ENCODE data around the gene ST13. TPM values are rescaled to one million over a fixed set of nuclear protein-coding genes. Genes with fewer than 3 reads are reported as not detected.

The ST13 gene
- total RNA-seq, 1 experiment from 2014 or later, result 200 TPM

DNA sequence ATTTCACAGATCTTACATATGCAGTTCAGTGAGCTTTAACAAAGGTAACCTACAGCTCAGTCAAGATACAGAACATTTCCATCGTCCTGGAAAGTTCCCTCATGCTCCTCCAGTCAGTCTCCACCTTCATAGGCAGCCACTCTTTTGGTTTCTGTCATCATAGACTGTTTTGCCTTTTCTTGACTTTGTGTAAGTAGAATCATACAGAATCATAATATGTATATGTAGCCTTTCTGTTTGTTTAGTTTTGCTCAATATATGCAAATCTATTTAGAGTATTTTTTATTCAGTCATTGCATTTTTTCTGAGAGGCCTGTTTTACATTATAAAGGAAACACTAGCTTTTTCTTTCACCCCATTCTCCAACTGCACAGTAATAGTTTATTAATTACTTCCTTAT lies 20.5 kb upstream of the ST13 start:
- H3K4me1 ChIP-seq (ENCODE audit: control insufficient read depth, insufficient read depth, low read length), result no peaks in the 10 kb centered on the region
- POLR2A ChIA-PET, result no interaction called here
- H3K36me3 ChIP-seq (ENCODE audit: control insufficient read depth, insufficient read depth, low read length), result 0 out of 2 replicates have a peak, but pooled peaks cover 2% of the 10 kb centered on the region
- ATAC-seq, result no peak
- no peak overlapping the region for H3K27ac ChIP-seq (ENCODE audit: low read length)
- in situ Hi-C loops (cut with HindIII; ENCODE audit: low pct_unique_long_range_greater_than_20kb, low sequenced_read_pairs) (no loop called here), intact Hi-C loops (cut with micrococcal nuclease; ENCODE audit: unreplicated experiment) (no loop called here)
- CTCF ChIA-PET, result no interaction called here
- no peak for DNase-seq (ENCODE audit: low read depth, low spot score)
- no peak overlapping the region for H3K4me3 ChIP-seq (ENCODE audit: low read depth in 2 of 2, low read length in 2 of 2)
- H3K9me3 ChIP-seq (ENCODE audit: control insufficient read depth, insufficient read depth, low read depth, low read length), result no peaks in the 10 kb centered on the region
- TF ChIP-seq TCF7L2 (IDR thresholded peaks at IDR 0.05; ENCODE audit: low read depth, low read length) (no peak), SIN3A (IDR thresholded peaks at IDR 0.05; ENCODE audit: borderline replicate concordance, insufficient read depth, low read depth, low read length) (no peak), CTCF (IDR thresholded peaks at IDR 0.05) (no peak), POLR2AphosphoS5 (IDR thresholded peaks at IDR 0.05; ENCODE audit: low read depth, low read length) (no peak)
- TF ChIP-seq, protein P1, sequence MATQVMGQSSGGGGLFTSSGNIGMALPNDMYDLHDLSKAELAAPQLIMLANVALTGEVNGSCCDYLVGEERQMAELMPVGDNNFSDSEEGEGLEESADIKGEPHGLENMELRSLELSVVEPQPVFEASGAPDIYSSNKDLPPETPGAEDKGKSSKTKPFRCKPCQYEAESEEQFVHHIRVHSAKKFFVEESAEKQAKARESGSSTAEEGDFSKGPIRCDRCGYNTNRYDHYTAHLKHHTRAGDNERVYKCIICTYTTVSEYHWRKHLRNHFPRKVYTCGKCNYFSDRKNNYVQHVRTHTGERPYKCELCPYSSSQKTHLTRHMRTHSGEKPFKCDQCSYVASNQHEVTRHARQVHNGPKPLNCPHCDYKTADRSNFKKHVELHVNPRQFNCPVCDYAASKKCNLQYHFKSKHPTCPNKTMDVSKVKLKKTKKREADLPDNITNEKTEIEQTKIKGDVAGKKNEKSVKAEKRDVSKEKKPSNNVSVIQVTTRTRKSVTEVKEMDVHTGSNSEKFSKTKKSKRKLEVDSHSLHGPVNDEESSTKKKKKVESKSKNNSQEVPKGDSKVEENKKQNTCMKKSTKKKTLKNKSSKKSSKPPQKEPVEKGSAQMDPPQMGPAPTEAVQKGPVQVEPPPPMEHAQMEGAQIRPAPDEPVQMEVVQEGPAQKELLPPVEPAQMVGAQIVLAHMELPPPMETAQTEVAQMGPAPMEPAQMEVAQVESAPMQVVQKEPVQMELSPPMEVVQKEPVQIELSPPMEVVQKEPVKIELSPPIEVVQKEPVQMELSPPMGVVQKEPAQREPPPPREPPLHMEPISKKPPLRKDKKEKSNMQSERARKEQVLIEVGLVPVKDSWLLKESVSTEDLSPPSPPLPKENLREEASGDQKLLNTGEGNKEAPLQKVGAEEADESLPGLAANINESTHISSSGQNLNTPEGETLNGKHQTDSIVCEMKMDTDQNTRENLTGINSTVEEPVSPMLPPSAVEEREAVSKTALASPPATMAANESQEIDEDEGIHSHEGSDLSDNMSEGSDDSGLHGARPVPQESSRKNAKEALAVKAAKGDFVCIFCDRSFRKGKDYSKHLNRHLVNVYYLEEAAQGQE (IDR thresholded peaks at IDR 0.05; ENCODE audit: insufficient read depth in 1 of 2, low read depth in 2 of 2, low read length in 1 of 2), result no peak
- H3K27me3 ChIP-seq (ENCODE audit: control insufficient read depth, insufficient read depth, low read length), result no peaks in the 10 kb centered on the region
- no TSS peak for BruUV-seq (replicated peaks)

DNA sequence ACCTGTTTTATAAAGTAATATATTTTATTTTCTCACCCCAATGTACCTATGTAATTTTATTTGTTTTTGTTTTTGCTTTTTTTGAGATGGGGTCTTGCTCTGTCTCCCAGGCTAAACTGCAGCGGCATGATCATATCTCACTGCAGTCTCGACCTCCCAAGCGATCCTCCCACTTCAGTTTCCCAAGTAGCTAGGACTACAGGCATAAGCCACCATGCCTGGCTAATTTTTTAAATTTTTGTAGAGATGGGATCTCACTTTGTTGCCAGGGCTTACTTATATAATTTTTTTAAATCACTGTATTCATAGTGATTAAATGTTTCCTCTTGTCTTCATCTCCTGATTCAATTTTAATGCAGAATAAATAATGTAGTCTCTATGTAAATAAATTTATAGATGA lies 18.7 kb upstream of the ST13 start:
- H3K36me3 ChIP-seq (ENCODE audit: control insufficient read depth, insufficient read depth, low read length), result 0 out of 2 replicates have a peak, but pooled peaks cover 2% of the 10 kb centered on the region

More for the DNA sequence above, 18.7 kb upstream of the ST13 start:
- no peak for ATAC-seq
- TF ChIP-seq CTCF (IDR thresholded peaks at IDR 0.05), result no peak
- Histone ChIP-seq H3K27me3 (ENCODE audit: control insufficient read depth, insufficient read depth, low read length) (no peaks in the 10 kb centered on the region), H3K4me3 (ENCODE audit: low read depth in 2 of 2, low read length in 2 of 2) (no peak overlapping the region), H3K9me3 (ENCODE audit: control insufficient read depth, insufficient read depth, low read depth, low read length) (no peaks in the 10 kb centered on the region), H3K27ac (ENCODE audit: low read length) (no peak overlapping the region), H3K4me1 (ENCODE audit: control insufficient read depth, insufficient read depth, low read length) (no peaks in the 10 kb centered on the region)
- intact Hi-C loops (cut with micrococcal nuclease; ENCODE audit: unreplicated experiment) (no loop called here), in situ Hi-C loops (cut with HindIII; ENCODE audit: low pct_unique_long_range_greater_than_20kb, low sequenced_read_pairs) (no loop called here)
- DNase-seq (ENCODE audit: low read depth, low spot score), result no peak
- ChIA-PET POLR2A (no interaction called here), CTCF (no interaction called here)
- BruUV-seq (replicated peaks), result no TSS peak

All from Panc1 (cell line).